ENCODE data around the gene GDF7. TPM values are rescaled to one million over a fixed set of nuclear protein-coding genes. Genes with fewer than 3 reads are reported as not detected.

Gene GDF7
- total and polyA plus RNA-seq, 4 donors = 0.89 to 7.2 (median 3.3) TPM

DNA sequence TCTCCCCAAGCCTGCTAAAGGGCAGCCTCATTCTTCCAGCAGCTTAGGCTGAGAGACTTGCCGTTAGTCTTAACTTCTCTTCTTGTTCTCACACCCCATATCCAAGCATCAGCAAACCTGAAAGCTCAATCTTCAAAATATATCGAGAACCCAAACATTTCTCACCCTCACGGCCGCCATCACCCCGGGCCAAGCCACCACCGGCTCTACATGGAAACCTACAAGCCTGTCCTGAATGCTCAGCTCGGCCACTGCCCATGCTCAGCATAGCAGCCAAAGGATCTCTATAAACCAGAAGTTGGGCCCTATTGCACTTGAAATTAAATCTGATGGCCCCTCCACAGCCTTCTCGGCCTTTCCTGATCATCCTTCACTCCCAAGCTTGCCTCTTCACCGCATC is 18.1 kb upstream of the GDF7 start:
- H3K4me3 ChIP-seq (ENCODE audit: low read depth in 1 of 3, low read length in 3 of 3) = no peak overlapping the region
- DNase-seq (ENCODE audit: low spot score) = no peak
- H3K4me1 ChIP-seq (ENCODE audit: control insufficient read depth in 4 of 4, insufficient read depth in 4 of 4, low read length in 3 of 4) = peaks cover 9 to 36% (median 27%) of the 10 kb centered on the region in 4 donors
- no peak overlapping the region for H3K27ac ChIP-seq (ENCODE audit: low read depth in 1 of 2, low read length in 2 of 2)
- TF ChIP-seq RAD21 (IDR thresholded peaks at IDR 0.05) (no peak), GABPA (IDR thresholded peaks at IDR 0.05 in 1 of 2, conservative IDR thresholded peaks at IDR 0.05 in 1 of 2) (no peak), HNF4A (conservative IDR thresholded peaks at IDR 0.05) (no peak), FOXA2 (IDR thresholded peaks at IDR 0.05) (no peak), FOXA1 (IDR thresholded peaks at IDR 0.05) (no peak), ZBTB33 (IDR thresholded peaks at IDR 0.05) (no peak), HNF4G (IDR thresholded peaks at IDR 0.05) (no peak), JUND (IDR thresholded peaks at IDR 0.05) (no peak), EGR1 (IDR thresholded peaks at IDR 0.05; ENCODE audit: low read depth in 2 of 2) (no peak), NR2F2 (IDR thresholded peaks at IDR 0.05) (no peak), SP1 (IDR thresholded peaks at IDR 0.05) (no peak), RXRA (IDR thresholded peaks at IDR 0.05) (no peak), TAF1 (conservative IDR thresholded peaks at IDR 0.05) (no peak), YY1 (IDR thresholded peaks at IDR 0.05) (no peak)
- TF ChIP-seq, protein P1, sequence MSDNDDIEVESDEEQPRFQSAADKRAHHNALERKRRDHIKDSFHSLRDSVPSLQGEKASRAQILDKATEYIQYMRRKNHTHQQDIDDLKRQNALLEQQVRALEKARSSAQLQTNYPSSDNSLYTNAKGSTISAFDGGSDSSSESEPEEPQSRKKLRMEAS (IDR thresholded peaks at IDR 0.05) = no peak
- TF ChIP-seq, protein P2, sequence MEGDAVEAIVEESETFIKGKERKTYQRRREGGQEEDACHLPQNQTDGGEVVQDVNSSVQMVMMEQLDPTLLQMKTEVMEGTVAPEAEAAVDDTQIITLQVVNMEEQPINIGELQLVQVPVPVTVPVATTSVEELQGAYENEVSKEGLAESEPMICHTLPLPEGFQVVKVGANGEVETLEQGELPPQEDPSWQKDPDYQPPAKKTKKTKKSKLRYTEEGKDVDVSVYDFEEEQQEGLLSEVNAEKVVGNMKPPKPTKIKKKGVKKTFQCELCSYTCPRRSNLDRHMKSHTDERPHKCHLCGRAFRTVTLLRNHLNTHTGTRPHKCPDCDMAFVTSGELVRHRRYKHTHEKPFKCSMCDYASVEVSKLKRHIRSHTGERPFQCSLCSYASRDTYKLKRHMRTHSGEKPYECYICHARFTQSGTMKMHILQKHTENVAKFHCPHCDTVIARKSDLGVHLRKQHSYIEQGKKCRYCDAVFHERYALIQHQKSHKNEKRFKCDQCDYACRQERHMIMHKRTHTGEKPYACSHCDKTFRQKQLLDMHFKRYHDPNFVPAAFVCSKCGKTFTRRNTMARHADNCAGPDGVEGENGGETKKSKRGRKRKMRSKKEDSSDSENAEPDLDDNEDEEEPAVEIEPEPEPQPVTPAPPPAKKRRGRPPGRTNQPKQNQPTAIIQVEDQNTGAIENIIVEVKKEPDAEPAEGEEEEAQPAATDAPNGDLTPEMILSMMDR (IDR thresholded peaks at IDR 0.05; ENCODE audit: low read depth, low read length, missing input control) = no peak
- TF ChIP-seq, protein P3, sequence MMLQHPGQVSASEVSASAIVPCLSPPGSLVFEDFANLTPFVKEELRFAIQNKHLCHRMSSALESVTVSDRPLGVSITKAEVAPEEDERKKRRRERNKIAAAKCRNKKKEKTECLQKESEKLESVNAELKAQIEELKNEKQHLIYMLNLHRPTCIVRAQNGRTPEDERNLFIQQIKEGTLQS (IDR thresholded peaks at IDR 0.05) = no peak
- H3K27me3 ChIP-seq (ENCODE audit: control insufficient read depth in 4 of 4, insufficient read depth in 4 of 4, low read length in 3 of 4) = no peaks in the 10 kb centered on the region
- 98% methylated on average over 9 of the region's 9 CpGs for WGBS
- peaks cover 0 to 7% (median 3%) of the 10 kb centered on the region in 4 donors for H3K36me3 ChIP-seq (ENCODE audit: control insufficient read depth in 4 of 4, insufficient read depth in 3 of 4, low read depth in 1 of 4, low read length in 3 of 4)
- H3K9me3 ChIP-seq (ENCODE audit: control insufficient read depth in 4 of 4, low read length in 3 of 4) = no peaks in the 10 kb centered on the region
- no peak overlapping the region for H3K9ac ChIP-seq (ENCODE audit: low read depth in 1 of 2, low read length in 2 of 2)

GRCh38 chr2:20649576-20649975 is 17.4 kb upstream of the GDF7 start:
- Histone ChIP-seq H3K27me3 (ENCODE audit: control insufficient read depth in 4 of 4, insufficient read depth in 4 of 4, low read length in 3 of 4) (no peaks in the 10 kb centered on the region), H3K4me1 (ENCODE audit: control insufficient read depth in 4 of 4, insufficient read depth in 4 of 4, low read length in 3 of 4) (peaks cover 9 to 36% (median 27%) of the 10 kb centered on the region in 4 donors), H3K9me3 (ENCODE audit: control insufficient read depth in 4 of 4, low read length in 3 of 4) (no peaks in the 10 kb centered on the region), H3K27ac (ENCODE audit: low read depth in 1 of 2, low read length in 2 of 2) (no peak overlapping the region), H3K9ac (ENCODE audit: low read depth in 1 of 2, low read length in 2 of 2) (no peak overlapping the region), H3K36me3 (ENCODE audit: control insufficient read depth in 4 of 4, insufficient read depth in 3 of 4, low read depth in 1 of 4, low read length in 3 of 4) (peaks cover 0 to 4% (median 0%) of the 10 kb centered on the region in 4 donors), H3K4me3 (ENCODE audit: low read depth in 1 of 3, low read length in 3 of 3) (no peak overlapping the region)
- TF ChIP-seq GABPA (IDR thresholded peaks at IDR 0.05 in 1 of 2, conservative IDR thresholded peaks at IDR 0.05 in 1 of 2) = no peak
- TF ChIP-seq, protein P1 (IDR thresholded peaks at IDR 0.05) = no peak
- TF ChIP-seq TAF1 (conservative IDR thresholded peaks at IDR 0.05) = no peak
- TF ChIP-seq RXRA (IDR thresholded peaks at IDR 0.05) = no peak
- TF ChIP-seq FOXA1 (IDR thresholded peaks at IDR 0.05) = no peak
- no peak for TF ChIP-seq YY1 (IDR thresholded peaks at IDR 0.05)
- no peak for TF ChIP-seq ZBTB33 (IDR thresholded peaks at IDR 0.05)
- no peak for TF ChIP-seq REST (IDR thresholded peaks at IDR 0.05)
- TF ChIP-seq, protein P3 (IDR thresholded peaks at IDR 0.05) = no peak
- no peak for DNase-seq (ENCODE audit: low spot score)
- WGBS = 93% methylated on average over 11 of the region's 11 CpGs
